ENCODE results near the gene FAM237A.

Gene FAM237A

DNA sequence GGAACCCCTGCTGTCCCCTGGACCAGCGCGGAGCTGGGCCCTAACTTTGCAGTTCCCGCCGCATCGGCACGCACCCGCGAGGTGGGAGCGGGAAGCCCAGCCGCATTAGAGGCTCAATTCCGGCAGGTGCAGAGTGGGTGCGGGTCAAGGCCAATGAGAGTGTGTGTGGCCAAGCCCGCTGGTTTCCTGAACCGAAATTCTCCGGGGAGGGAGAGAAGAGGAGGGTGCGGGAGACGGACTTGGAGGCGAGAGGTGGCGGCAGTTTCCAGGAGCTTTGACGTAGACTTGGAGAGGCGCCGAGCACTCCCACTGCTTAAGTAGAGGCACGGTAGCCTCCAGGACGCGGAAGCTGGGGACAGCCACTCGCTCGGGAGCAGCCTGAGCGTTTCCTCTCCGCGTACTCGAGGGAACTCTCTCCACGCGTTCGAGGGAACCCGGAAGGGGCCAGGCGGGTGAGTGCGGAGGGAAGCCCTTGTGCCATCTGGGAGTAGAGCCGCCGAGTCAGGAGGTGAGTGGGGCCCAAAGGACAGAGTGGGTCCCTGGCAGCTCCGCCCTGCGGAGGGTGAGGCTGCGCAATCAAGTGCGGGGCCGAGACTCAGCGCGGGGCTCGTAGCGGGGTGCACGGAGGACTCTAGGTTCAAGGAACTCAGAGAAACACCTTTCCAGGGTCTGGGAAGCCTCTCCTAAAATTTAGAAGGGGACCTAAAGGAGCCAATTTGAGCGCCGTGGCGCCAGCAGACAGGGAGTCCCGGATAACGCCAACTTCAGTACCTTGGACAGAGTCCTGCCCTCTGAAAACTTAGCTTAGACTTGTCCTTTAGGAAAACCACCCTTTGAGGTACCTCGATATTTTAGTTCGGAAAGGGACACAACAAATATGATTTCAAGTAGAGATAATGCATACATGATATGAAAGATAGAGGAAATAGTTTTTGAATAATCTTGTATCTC, at the start of gene FAM237A:
TSS of gene FAM237A (plus strand) at position 413 of the 951 bp plus-strand sequence. CDS start 1,750 bp downstream, outside the sequence.
- DNase-seq = no peak

- DNase-seq = no peak
These were observed 44.5 kb upstream of the FAM237A start for GRCh38 chr2:206597717-206598218.

- no peak for DNase-seq
These were observed 39.0 kb upstream of the FAM237A start for GRCh38 chr2:206603243-206603642.

GRCh38 chr2:206610451-206610850, 31.8 kb upstream of the FAM237A start:
- no peak for DNase-seq

GRCh38 chr2:206611191-206611590, 31.1 kb upstream of the FAM237A start:
- no peak for DNase-seq

DNA sequence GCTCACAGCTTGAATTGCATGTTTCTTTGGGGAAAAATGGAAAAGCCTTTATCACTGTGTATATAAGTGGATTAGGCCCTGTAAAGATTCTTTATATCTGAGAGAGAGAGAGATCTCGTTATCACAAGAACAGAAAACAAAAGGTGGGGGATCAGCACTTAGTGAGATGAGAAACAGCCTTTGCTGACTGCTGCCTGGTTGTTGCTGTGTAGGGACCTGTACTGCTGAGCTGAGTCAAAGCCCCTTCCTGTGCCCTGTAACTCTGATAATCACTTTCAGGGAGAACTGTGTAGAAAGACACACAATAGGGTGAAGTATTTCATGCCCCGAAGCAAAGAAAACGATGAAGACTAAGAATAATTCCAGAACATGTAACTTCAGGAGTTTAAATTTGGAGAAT, 30.6 kb upstream of the FAM237A start:
- DNase-seq = no peak

DNA sequence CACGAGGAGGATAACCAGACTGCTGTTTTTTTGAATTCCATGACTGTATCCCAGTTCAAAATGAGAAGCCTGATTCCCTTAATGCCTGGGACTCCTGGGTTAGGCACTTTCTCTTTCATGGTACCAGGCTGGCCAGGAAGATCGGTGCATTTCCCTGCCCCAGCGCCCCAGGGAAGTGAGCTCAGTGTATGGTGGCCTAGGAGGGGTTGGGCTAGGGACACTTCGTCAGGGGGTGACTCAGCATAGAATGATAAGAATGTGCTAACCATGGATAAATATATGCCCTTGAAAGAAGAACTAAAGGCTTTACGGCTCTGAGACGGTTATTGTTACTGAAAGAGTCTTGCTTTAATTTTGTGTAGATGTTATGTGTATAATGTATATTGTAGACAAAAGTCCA, 27.5 kb upstream of the FAM237A start:
- no peak for DNase-seq

- no peak for DNase-seq
These were observed 26.7 kb upstream of the FAM237A start for GRCh38 chr2:206615417-206616089.

DNA sequence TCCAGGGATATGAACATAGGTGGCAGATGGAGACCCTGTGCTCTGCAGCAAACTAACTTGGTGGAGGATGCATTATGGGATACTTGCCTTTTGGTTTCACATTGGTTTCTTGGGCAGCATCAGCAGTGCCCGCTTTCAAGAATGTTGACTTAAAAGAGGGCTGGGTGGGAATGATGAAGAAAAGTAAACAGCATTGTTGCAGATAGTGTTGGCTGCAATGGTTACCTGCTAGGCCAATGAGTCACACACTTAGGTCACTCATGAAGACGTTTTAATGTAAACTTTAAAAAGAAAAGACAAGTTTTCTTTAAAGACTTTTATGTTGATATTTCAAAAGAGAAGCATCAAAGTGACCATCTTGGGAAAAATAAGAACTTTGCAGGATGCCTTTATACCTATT, 26.1 kb upstream of the FAM237A start:
- DNase-seq = no peak

- DNase-seq = no peak
These were observed 23.3 kb upstream of the FAM237A start for GRCh38 chr2:206619011-206619410.

DNA sequence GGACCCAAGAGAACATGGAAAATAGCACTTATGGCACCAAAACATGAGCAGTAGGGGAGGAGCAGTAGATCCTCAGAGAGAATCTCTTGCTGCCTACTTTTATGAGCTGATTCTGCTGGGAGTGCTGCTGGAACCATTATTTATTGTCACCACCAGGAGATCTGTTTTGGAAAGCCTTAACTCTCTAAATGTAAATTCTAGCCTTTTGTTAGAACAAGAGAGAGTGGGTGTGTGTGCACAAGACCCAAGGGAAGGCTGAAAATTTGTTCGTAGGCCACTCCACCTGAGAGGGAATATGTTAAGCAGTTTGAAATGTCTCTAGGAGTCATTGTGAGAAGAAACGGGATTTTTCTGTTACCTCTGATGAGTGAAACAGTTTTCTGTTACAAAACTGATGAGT, 16.2 kb upstream of the FAM237A start:
- DNase-seq = no peak

- no peak for DNase-seq
These were observed 14.7 kb upstream of the FAM237A start for GRCh38 chr2:206627632-206628031.

DNA sequence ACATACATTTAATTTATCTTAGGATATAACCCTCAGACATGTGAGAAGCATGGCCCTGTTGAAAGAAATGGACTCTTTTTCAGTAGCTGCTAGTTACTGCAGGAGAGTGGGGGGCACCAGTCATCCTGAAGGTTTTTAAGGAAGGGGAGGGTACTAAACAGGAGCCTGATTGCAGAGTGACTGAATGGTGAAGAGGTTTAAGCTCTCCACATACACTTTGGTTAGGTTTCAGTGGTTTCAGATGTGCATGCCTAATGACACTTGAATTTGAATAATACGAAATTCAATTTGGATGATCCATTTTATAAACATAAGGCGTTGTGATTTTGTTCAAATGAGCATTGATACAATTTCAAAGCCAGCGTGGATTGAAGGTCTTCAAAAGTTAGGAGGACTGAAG, 10.9 kb upstream of the FAM237A start:
- no peak for DNase-seq

DNA sequence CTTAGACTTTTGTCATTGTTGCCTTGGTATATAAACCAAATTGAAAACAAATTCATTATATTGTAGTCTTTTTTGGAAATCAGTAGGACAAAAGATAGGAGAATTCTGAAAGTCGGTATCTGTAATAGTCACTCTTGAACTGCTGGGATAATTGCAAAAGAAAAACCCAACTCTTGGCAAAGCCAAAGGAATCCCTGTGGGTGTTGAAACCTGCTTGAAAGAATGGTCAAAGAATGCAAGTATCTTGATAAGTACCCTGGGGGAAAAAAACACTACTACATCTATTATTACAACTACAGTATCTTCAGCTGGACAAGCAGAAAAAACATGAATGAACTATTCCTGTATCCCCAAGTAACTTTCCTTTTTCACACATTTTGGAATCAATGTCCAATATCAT, 7.3 kb upstream of the FAM237A start:
- DNase-seq = no peak

DNA sequence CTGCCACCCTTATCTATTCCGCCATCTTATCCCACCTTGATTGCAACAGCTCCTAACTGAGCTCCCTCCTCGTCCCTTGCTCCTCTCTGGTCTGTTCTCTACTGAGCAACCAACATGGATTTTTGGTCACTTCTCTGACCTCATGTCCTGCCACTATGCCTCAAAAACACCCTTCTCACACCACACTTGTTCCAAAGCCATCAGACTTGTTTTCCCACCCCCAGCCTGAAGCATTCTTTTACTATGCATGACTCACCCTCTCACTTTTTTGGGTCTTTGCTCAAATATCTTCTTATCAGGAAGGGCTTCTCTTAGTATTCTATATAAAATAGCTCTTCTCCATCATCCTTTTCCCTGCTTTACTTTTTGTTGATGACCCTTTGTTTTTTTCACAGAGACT, 2.7 kb upstream of the FAM237A start:
- DNase-seq = no peak

DNA sequence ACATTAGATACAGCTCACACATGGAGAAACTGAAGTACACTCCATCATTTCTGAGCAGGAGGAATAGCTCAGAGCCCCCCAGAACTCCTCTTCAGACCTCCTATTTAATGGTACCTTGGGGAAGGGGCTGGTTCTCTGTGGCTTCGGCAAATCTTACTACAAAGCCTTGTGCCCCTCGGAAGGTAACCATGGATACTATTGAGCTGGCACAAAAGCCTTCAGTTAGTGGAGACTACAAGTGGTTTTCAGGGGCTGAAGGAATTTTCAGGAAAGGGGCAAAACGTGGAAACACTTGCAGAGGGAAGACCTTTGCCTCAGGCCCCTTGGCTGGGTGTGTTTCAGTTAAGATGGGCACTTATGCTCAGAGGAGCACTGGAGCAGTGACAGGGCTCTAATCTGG, 1.1 kb upstream of the FAM237A start:
- DNase-seq = no peak

DNA sequence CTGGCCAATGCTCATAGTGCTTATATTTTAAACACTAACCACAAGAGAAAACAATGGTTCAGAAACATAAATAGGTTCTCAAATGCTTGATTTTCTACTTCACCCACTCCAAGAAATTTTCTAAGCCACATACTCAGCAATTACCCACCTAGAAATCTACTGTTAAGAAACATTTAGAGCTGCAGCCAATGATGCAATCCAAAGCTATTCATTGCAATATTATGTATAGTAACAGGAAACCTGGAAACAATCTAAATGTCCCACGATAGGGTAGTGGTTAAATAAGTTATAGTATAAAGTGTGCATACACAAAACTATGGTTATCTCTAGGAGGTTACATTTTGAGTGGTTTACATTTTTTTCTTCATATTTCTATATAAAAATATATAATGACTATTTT, 5.7 kb downstream of the FAM237A start:
- no peak for DNase-seq

- DNase-seq = no peak
These were observed 14.8 kb downstream of the FAM237A start for GRCh38 chr2:206657087-206657486.

- no peak for DNase-seq
These were observed 23.0 kb downstream of the FAM237A start for GRCh38 chr2:206665251-206665650.

DNA sequence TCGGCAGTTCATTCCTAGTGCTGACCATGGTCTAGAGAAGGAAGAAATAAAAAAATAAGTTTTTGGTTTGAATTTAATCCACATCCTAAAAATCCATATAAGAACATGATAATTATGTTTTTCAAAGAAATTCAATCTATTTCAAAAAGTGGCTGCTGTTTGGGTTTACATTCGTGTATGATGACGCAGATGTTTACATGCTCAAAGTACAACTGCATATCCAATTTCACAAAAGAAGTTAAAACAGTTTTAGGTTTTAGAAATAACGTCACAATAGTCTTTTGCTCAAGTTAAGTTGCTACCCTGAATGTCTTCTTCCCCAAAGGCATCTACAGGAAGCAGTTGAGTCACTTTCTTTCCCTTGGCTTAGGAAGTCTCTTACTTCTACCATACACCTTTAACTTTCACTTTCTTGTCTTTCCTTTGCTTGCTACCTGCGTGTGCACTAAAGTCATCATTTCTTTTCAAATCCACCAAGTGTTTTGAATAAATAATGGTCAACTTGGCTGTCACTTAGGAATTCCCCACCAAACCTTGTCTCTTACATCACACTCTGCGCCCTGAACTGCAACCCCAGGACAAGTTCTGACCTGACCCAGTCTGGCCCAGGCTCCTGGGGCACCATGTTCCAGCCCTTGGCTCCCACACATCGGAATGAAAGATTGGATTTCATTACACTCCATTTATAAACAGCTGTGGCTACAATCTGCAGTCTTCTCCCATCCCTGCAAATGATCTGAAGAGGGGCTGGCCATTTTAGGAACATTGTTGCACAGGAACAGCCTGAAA, 28.4 kb downstream of the FAM237A start:
- DNase-seq = no peak

DNA sequence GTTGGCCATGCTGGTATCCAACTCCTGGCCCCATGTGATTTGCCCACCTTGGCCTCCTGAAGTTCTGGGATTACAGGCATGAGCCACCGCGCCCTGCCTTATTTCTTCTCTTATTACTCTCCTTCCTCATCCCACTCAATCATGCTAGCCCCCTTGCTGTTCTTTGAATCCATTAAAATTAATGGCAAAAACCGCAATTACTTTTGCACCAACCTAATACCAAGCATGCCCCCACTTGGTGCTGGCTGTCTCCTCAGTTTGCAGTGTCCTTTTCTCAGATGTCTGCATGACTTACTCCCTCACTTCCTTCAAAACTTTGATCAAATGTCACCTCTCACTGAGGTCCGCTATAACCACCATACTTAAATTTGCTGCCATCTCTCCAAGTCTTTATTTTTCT, 41.3 kb downstream of the FAM237A start:
- no peak for DNase-seq

DNA sequence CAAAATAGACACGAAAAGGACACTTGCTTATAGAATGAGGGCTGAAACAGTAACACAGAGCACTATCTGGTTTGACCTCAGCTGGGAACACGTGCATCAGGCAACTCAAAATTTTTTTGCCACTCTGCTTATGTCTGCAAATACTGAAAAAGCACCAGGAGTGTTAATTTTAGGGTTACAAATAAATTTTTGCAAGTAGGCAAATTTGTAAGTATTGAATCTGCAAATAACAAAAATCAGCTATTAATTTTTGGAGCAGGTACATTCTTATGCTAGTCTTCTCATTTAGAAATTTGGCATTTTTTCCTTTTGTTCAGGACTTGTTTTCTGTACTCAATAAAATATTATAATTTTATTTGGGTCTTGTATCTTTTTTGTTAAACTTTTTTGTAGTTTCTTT, 46.2 kb downstream of the FAM237A start:
- no peak for DNase-seq

- no peak for DNase-seq
These were observed 46.7 kb downstream of the FAM237A start for GRCh38 chr2:206688990-206689389.
